Right lobe of liver (tissue), 6 donors: ENCODE measurements around the gene PEX12. TPM values are rescaled to one million over a fixed set of nuclear protein-coding genes. Genes with fewer than 3 reads are reported as not detected.
A peak's percentile ranks its signal among the peaks of the same experiment; 100 is the strongest.

Experiments
- ATAC-seq, 4 donors: fragments of 200-7000 bp; cut with Tn5 transposase; one replicate each; pipeline ENCODE4 v1.9.1; 2020; ENCODE audit warnings: mild to moderate bottlenecking in 4 of 4, moderate library complexity in 4 of 4
- DNase-seq, 3 donors: peaks; one replicate each; pipeline ENCODE4 v3.0.0-alpha.2; 2020
- H3K27ac ChIP-seq, 3 donors: fragments of 200-600 bp; one replicate each; pipeline ENCODE4 v1.8.0; 2022
- H3K27me3 ChIP-seq, 2 donors: fragments of 200-600 bp; one replicate each; pipeline ENCODE4 v1.8.0; 2022
- H3K36me3 ChIP-seq, 4 donors: fragments of 200-600 bp; sonication (generic) in 1 of 4; one replicate each; pipeline versions ENCODE4 v1.5.1 to v1.8.0; 2017 to 2022; ENCODE audit warnings: control low read depth in 1 of 4
- H3K4me1 ChIP-seq, 4 donors: fragments of 200-600 bp; sonication (generic) in 1 of 4; one replicate each; pipeline versions ENCODE4 v1.5.1 to v1.8.0; 2017 to 2022; ENCODE audit warnings: control low read depth in 1 of 4
- H3K4me3 ChIP-seq, 3 donors: fragments of 200-600 bp; one replicate each; pipeline ENCODE4 v1.8.0; 2022
- H3K9me3 ChIP-seq, 4 donors: fragments of 200-600 bp; sonication (generic) in 1 of 4; one replicate each; pipeline versions ENCODE4 v1.5.1 to v1.8.0; 2017 to 2022; ENCODE audit warnings: control low read depth in 1 of 4
- CTCF ChIP-seq, 4 donors: fragments of 200-600 bp in 3 of 4; fragments of 450-650 bp in 1 of 4; IDR thresholded peaks; one replicate each; pipeline versions ENCODE4 v1.5.1 to v1.8.0; 2016 to 2022; ENCODE audit warnings: antibody characterized with exemption in 4 of 4, mild to moderate bottlenecking in 2 of 4
- POLR2A ChIP-seq: fragments of 450-650 bp; IDR thresholded peaks from one replicate; pipeline ENCODE4 v1.6.1; 2017; ENCODE audit warnings: antibody characterized with exemption, mild to moderate bottlenecking
- WGBS: methylation state at CpG from one replicate; pipeline ENCODE4 v1.1.6; 2018; ENCODE audit warnings: low coverage, low lambda C conversion rate; ENCODE audit not compliant: insufficient coverage; ENCODE audit errors: missing lambda C conversion rate; 5-methylcytosine and 5-hydroxymethylcytosine counted together
- intact Hi-C, 2 donors: fragments of 100-400 bp; cut with DNase I; formaldehyde crosslinking; loops; one replicate each; pipeline versions ENCODE4 v1.11.2 to v1.14.1; 2022
- total RNA-seq, 6 experiments: library from RNA; depleted of rRNA in 2 of 6; stranded (reverse); fragments of >200 nt in 2 of 6; fragmentation: NEBNext Ultra II Directional in 3 of 6; extraction: Animal tissue kit (Norgen Biotek cat#: 25700) in 3 of 6; gene quantifications; one replicate each; pipeline versions ENCODE4 v1.1.0 to v1.2.4, GENCODE V29; 2016 to 2023
- donor health status: DM: no; HTN: yes; CAD: no.
- donor health status: DM: no; HTN: no; CAD: no.
- donor health status: DM: no; HTN: no; CAD: no.
- donor health status: DM: no; HTN: yes; CAD: no.
- donor health status: DM: no; HTN: yes; CAD: no.

PEX12 gene
- total RNA-seq, 6 experiments from 2014 or later: 2.9 to 6.4 (median 4.3) TPM

- intact Hi-C loops: no loop called here
- ATAC-seq: peak; percentile 33 to 63 (median 44)
- TF ChIP-seq CTCF (IDR thresholded peaks at IDR 0.05) (no peak), POLR2A (no peak)
Measured at GRCh38 chr17:35548208-35548810, 30.1 kb downstream of the PEX12 start.

GRCh38 chr17:35546487-35546886 is 31.9 kb downstream of the PEX12 start:
- H3K27me3 ChIP-seq: no peaks in the 10 kb centered on the region
- WGBS: 50% methylated on average over 1 of the region's 1 CpG
- TF ChIP-seq POLR2A (no peak), CTCF (IDR thresholded peaks at IDR 0.05) (no peak)
- ATAC-seq: no peak
- peaks cover 0 to 5% (median 0%) of the 10 kb centered on the region in 4 donors for H3K4me1 ChIP-seq
- intact Hi-C loops: no loop called here
- no peaks in the 10 kb centered on the region for H3K9me3 ChIP-seq
- no peak overlapping the region for H3K4me3 ChIP-seq
- H3K36me3 ChIP-seq: no peaks in the 10 kb centered on the region
- H3K27ac ChIP-seq: no peak overlapping the region
- no peak for DNase-seq

More at GRCh38 chr17:35548208-35548810, 30.1 kb downstream of the PEX12 start:
- Histone ChIP-seq H3K27me3 (no peaks in the 10 kb centered on the region), H3K9me3 (no peaks in the 10 kb centered on the region), H3K27ac (no peak overlapping the region), H3K36me3 (no peaks in the 10 kb centered on the region), H3K4me3 (no peak overlapping the region), H3K4me1 (no peaks in the 10 kb centered on the region)
- 53% methylated on average over 7 of the region's 8 CpGs for WGBS
- no peak for DNase-seq

GRCh38 chr17:35545150-35545549 is 33.2 kb downstream of the PEX12 start:
- WGBS: 80% methylated on average over 1 of the region's 1 CpG
- no peak for TF ChIP-seq CTCF (IDR thresholded peaks at IDR 0.05)
- TF ChIP-seq POLR2A: no peak
- no peak for ATAC-seq

GRCh38 chr17:35543856-35544255 is 34.5 kb downstream of the PEX12 start:
- H3K27me3 ChIP-seq: no peaks in the 10 kb centered on the region
- no peaks in the 10 kb centered on the region for H3K9me3 ChIP-seq
- ATAC-seq (no peak), DNase-seq (no peak)
- H3K4me1 ChIP-seq: peaks cover 0 to 16% (median 0%) of the 10 kb centered on the region in 4 donors
- intact Hi-C loops: no loop called here
- no peak overlapping the region for H3K4me3 ChIP-seq
- 36% methylated on average over 1 of the region's 1 CpG for WGBS
- H3K36me3 ChIP-seq: no peaks in the 10 kb centered on the region
- no peak for TF ChIP-seq POLR2A
- TF ChIP-seq CTCF (IDR thresholded peaks at IDR 0.05): no peak
- H3K27ac ChIP-seq: no peak overlapping the region

More at GRCh38 chr17:35545150-35545549, 33.2 kb downstream of the PEX12 start:
- no peaks in the 10 kb centered on the region for H3K36me3 ChIP-seq
- no peak overlapping the region for H3K27ac ChIP-seq
- DNase-seq: no peak
- H3K27me3 ChIP-seq: no peaks in the 10 kb centered on the region
- peaks cover 0 to 11% (median 0%) of the 10 kb centered on the region in 4 donors for H3K4me1 ChIP-seq
- no peaks in the 10 kb centered on the region for H3K9me3 ChIP-seq
- no peak overlapping the region for H3K4me3 ChIP-seq
- intact Hi-C loops: no loop called here
